ENCODE results near the gene CSAG2. TPM values are rescaled to one million over a fixed set of nuclear protein-coding genes. Genes with fewer than 3 reads are reported as not detected.
"Not testable (repeated sequence)": the region's sequence is repeated elsewhere in the genome, so short reads cannot be mapped to it uniquely, and the experiment has no call there.

Gene CSAG2, protein sequence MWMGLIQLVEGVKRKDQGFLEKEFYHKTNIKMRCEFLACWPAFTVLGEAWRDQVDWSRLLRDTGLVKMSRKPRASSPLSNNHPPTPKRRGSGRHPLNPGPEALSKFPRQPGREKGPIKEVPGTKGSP
- total RNA-seq, result not detected

DNA sequence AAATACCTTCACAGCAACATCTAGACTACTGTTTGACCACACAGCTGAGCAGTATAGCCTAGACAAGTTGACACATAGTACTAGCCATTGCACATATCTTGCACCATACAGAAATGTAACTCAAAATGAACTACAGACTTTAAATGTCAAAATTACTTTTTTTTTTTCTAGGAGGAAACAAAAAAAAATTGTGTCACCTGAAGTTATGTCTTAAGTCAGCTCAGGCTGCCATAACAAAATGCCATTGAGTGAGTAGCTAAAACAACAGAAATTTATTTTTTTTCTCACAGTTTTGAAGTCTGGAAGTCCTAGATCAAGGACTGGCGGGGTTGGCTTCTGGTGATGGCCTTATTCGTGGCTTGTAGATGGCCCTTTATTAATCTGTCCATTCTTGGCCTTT is at the start of gene CSAG2:
TSS of gene CSAG2 (minus strand) at position 101 of the 400 bp plus-strand sequence. CDS start 161 bp downstream, outside the sequence.
- H3K27me3 ChIP-seq; DNase-seq; H3K9me3 ChIP-seq; H3K4me3 ChIP-seq (replicated peaks in 1 of 3); intact Hi-C loops (cut with DNase I); H3K36me3 ChIP-seq; H3K4me1 ChIP-seq; H3K27ac ChIP-seq: not testable (repeated sequence)
- no CpG with 5 or more reads among the region's 2 CpGs for WGBS, 2 donors

DNA sequence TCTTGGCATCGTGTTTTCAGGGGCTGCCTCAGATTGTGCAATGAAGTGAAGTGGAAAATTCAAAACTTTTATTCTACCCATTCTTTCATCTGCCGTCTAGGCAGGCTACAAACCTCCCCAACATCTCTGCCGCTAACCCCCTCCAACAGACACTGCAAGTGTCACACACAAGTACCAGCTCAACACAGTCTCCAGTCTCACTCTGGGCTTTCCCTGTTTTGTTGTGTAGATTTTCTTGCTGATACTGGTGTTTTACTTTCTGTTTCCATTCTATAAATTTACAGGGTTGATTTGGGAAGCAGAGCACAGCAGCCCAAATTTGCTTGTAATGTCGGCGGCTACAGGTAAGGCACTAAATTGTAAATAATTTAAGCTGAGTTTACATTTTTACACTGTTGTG is 45.8 kb upstream of the CSAG2 start:
- DNase-seq; H3K9me3 ChIP-seq; H3K4me3 ChIP-seq (replicated peaks in 1 of 3); intact Hi-C loops (cut with DNase I); H3K27me3 ChIP-seq; H3K4me1 ChIP-seq; H3K36me3 ChIP-seq; H3K27ac ChIP-seq: not testable (repeated sequence)
- WGBS, 2 donors, result no CpG with 5 or more reads among the region's 5 CpGs

DNA sequence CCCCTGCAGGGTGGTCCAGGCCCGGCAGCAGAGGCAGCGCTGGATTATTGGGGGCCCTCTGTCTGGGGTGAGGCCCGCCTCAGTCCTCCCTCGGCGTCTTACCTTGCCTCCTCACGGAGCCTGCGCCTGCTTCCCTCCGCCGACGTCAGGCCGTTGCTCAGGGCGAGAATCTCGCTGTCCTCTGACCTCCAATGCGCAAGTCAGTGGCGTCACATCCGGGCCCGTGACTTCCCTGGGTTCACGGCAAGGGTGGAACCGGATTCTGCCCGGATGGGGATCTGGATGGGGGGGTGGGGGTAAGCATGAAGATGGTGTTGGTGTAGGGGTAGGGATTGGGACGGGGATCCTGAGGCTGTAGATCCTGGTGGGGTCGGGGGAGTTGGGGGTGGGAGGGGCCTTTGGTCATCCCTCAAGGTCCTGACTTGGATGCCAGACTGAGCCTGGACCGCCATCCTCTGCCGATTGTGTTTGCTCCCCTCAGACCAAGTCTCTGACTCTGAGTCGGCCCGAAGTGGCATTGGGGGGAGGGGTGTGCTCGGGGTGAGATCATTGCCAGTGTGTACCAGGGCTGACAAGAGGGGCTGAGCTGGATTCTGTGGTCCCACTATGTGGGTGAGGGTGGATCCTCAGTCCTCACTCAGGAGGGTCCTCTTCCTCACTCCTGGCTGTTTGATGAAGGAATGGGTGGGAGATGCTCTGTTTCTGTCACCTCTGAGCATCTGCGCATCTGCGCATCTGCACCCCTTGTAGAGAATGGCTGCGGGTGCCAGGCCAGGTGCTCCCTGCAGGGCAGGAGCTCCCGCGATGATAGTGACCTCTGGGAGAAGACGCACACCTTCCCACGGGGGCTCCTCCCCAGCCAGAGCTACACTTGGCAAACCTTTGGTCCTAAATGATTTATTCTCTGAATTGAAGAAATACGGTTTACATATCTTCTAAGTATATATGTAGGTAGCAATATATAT is 44.9 kb upstream of the CSAG2 start, which contains the start of gene MAGEA2:
TSS of gene MAGEA2 (minus strand) at position 157 of the 965 bp plus-strand sequence. CDS start 2,479 bp downstream, outside the sequence.
- H3K4me3 ChIP-seq (replicated peaks in 1 of 3); H3K36me3 ChIP-seq; H3K4me1 ChIP-seq; H3K9me3 ChIP-seq; intact Hi-C loops (cut with DNase I); H3K27me3 ChIP-seq; DNase-seq; H3K27ac ChIP-seq: not testable (repeated sequence)
- no CpG with 5 or more reads among the region's 35 CpGs for WGBS, 2 donors

DNA sequence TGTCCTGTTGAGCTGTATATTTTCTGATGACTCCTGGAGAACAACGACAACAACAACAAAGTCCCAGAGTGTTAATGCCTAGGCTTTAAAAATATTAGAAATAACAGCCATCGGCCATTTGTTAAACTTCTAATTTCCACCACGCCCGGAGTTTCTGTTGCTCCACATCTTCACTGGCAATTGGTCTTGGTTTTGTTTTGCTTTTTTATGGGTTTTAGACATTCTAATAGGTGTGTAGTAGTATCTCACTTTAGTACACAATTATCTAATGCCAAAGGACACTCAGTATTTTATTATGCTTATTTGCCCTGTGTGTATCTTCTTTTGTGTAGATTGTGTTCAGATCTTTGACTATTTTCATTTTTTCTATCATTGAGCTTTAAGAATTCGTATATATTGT is 29.5 kb upstream of the CSAG2 start:
- no peaks in the 10 kb centered on the region for H3K9me3 ChIP-seq
- no peaks in the 10 kb centered on the region for H3K36me3 ChIP-seq
- 94 to 95% methylated on average over 5 of the region's 5 CpGs for WGBS, 2 donors
- no peak overlapping the region for H3K27ac ChIP-seq
- intact Hi-C loops (cut with DNase I), result no loop called here
- TF ChIP-seq, protein P1, sequence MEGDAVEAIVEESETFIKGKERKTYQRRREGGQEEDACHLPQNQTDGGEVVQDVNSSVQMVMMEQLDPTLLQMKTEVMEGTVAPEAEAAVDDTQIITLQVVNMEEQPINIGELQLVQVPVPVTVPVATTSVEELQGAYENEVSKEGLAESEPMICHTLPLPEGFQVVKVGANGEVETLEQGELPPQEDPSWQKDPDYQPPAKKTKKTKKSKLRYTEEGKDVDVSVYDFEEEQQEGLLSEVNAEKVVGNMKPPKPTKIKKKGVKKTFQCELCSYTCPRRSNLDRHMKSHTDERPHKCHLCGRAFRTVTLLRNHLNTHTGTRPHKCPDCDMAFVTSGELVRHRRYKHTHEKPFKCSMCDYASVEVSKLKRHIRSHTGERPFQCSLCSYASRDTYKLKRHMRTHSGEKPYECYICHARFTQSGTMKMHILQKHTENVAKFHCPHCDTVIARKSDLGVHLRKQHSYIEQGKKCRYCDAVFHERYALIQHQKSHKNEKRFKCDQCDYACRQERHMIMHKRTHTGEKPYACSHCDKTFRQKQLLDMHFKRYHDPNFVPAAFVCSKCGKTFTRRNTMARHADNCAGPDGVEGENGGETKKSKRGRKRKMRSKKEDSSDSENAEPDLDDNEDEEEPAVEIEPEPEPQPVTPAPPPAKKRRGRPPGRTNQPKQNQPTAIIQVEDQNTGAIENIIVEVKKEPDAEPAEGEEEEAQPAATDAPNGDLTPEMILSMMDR (IDR thresholded peaks at IDR 0.05), result no peak
- TF ChIP-seq POLR2A (IDR thresholded peaks at IDR 0.05), result no peak
- no peak for DNase-seq
- H3K4me3 ChIP-seq (replicated peaks in 1 of 3), result no peak overlapping the region
- no peaks in the 10 kb centered on the region for H3K4me1 ChIP-seq
- no peaks in the 10 kb centered on the region for H3K27me3 ChIP-seq

DNA sequence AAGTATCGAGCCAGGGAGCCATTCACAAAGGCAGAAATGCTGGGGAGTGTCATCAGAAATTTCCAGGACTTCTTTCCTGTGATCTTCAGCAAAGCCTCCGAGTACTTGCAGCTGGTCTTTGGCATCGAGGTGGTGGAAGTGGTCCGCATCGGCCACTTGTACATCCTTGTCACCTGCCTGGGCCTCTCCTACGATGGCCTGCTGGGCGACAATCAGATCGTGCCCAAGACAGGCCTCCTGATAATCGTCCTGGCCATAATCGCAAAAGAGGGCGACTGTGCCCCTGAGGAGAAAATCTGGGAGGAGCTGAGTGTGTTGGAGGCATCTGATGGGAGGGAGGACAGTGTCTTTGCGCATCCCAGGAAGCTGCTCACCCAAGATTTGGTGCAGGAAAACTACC is 27.5 kb upstream of the CSAG2 start:
- 88 to 93% methylated on average over 6 to 10 of the region's 12 CpGs for WGBS, 2 donors

DNA sequence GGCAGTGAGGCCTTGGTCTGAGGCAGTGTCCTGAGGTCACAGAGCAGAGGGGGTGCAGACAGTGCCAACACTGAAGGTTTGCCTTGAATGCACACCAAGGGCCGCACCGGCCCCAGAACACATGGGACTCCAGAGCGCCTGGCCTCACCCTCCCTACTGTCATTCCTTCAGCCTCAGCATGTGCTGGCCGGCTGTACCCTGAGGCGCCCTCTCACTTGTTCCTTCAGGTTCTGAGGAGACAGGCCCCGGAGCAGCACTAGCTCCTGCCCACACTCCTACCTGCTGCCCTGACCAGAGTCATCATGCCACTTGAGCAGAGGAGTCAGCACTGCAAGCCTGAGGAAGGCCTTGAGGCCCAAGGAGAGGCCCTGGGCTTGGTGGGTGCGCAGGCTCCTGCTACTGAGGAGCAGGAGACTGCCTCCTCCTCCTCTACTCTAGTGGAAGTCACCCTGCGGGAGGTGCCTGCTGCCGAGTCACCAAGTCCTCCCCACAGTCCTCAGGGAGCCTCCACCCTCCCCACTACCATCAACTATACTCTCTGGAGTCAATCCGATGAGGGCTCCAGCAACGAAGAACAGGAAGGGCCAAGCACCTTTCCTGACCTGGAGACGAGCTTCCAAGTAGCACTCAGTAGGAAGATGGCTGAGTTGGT is 26.9 kb upstream of the CSAG2 start:
- WGBS, 2 donors, result 100% methylated on average over 2 of the region's 12 CpGs; no CpG with 5 or more reads in 1 of the 2 donors
- DNase-seq, result no peak
- TF ChIP-seq, protein P1 (IDR thresholded peaks at IDR 0.05), result no peak
- no peak for TF ChIP-seq POLR2A (IDR thresholded peaks at IDR 0.05)
- no peaks in the 10 kb centered on the region for H3K9me3 ChIP-seq
- H3K27ac ChIP-seq, result no peak overlapping the region
- H3K27me3 ChIP-seq, result no peaks in the 10 kb centered on the region
- no peak overlapping the region for H3K4me3 ChIP-seq (replicated peaks in 1 of 3)
- H3K4me1 ChIP-seq, result no peaks in the 10 kb centered on the region
- no peaks in the 10 kb centered on the region for H3K36me3 ChIP-seq
- intact Hi-C loops (cut with DNase I), result no loop called here

More for the DNA sequence above, 27.5 kb upstream of the CSAG2 start:
- H3K27ac ChIP-seq; H3K36me3 ChIP-seq; H3K27me3 ChIP-seq; H3K4me1 ChIP-seq; H3K9me3 ChIP-seq; H3K4me3 ChIP-seq (replicated peaks in 1 of 3); intact Hi-C loops (cut with DNase I); DNase-seq: not testable (repeated sequence)
